ENCODE measurements around the gene HECTD2.

DNA sequence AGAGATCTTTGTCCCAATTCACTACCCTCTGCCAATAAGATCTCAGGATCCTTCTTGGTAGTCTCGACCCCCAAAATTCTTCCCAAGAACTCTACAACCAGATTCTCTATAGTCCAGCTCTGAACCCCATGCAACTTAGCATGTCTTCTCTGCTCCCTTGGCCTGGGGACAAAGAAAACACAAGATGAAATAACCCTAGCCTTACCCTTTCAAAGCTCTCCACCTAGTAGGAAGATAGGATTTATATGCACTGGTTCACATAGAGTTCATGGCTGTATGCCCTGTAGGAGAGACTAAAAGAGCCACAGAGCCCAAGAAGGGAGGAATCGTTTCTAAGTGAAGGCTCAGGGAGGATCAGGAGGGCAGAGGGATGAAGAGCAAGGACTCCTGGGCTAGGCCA lies 126.6 kb downstream of the HECTD2 start:
- no peak for TF ChIP-seq LEF1 (IDR thresholded peaks at IDR 0.05; ENCODE audit: borderline replicate concordance)
- TF ChIP-seq SP1 (IDR thresholded peaks at IDR 0.05), result no peak
- no peak for TF ChIP-seq FOXA1 (IDR thresholded peaks at IDR 0.05)
- TF ChIP-seq SUZ12 (IDR thresholded peaks at IDR 0.05), result no peak
